GM19351 (cell line): ENCODE results near the gene SMIM1.

Experiments
- ATAC-seq: cut with Tn5 transposase; IDR thresholded peaks from one replicate; pipeline ENCODE4 v1.9.1; 2021; ENCODE audit warnings: mild to moderate bottlenecking, moderate library complexity; ENCODE audit not compliant: unreplicated experiment

Gene SMIM1

GRCh38 chr1:3753656-3754454, 18.7 kb upstream of the SMIM1 start:
- ATAC-seq = no peak

GRCh38 chr1:3756394-3756793, 16.2 kb upstream of the SMIM1 start:
- no peak for ATAC-seq

- no peak for ATAC-seq
Measured at GRCh38 chr1:3759164-3759563, 13.4 kb upstream of the SMIM1 start.

GRCh38 chr1:3759796-3760195, 12.8 kb upstream of the SMIM1 start:
- ATAC-seq = no peak

- no peak for ATAC-seq
Measured at GRCh38 chr1:3761296-3762010, 11.1 kb upstream of the SMIM1 start.

GRCh38 chr1:3762151-3762872, 10.2 kb upstream of the SMIM1 start:
- no peak for ATAC-seq

- ATAC-seq = no peak
Measured at GRCh38 chr1:3762873-3763228, 9.7 kb upstream of the SMIM1 start.

GRCh38 chr1:3763351-3764125, 9.0 kb upstream of the SMIM1 start:
- no peak for ATAC-seq

- ATAC-seq = no peak
Measured at GRCh38 chr1:3767328-3767925, 5.1 kb upstream of the SMIM1 start.

- no peak for ATAC-seq
Measured at GRCh38 chr1:3768811-3769390, 3.6 kb upstream of the SMIM1 start.

GRCh38 chr1:3770047-3770765, 2.3 kb upstream of the SMIM1 start:
- no peak for ATAC-seq

- no peak for ATAC-seq
Measured at GRCh38 chr1:3771108-3772026, 1.2 kb upstream of the SMIM1 start.

GRCh38 chr1:3772027-3772714, 378 bp upstream of the SMIM1 start:
- peak; percentile 63 for ATAC-seq

- ATAC-seq = no peak
Measured at GRCh38 chr1:3773572-3774275, 1.2 kb downstream of the SMIM1 start.

- no peak for ATAC-seq
Measured at GRCh38 chr1:3774276-3774945, 1.9 kb downstream of the SMIM1 start.

GRCh38 chr1:3774946-3775489, 2.5 kb downstream of the SMIM1 start:
- no peak for ATAC-seq
